Epithelial cell of proximal tubule (primary cell): ENCODE data around the gene HRK. TPM values are rescaled to one million over a fixed set of nuclear protein-coding genes. Genes with fewer than 3 reads are reported as not detected.

Source experiments
- DNase-seq: peaks from one replicate; pipeline ENCODE4 v3.0.0-alpha.2; 2011; ENCODE audit warnings: low read depth
- H3K4me3 ChIP-seq: 2 replicates; pipeline ENCODE4 v1.5.1; 2011; ENCODE audit warnings: low read depth, mild to moderate bottlenecking, low read length
- total RNA-seq: library from RNA; depleted of rRNA; stranded (reverse); fragments of >200 nt; gene quantifications from 2 replicates; pipeline ENCODE4 v1.2.3, GENCODE V29; 2015
- TF ChIP-seq, protein P1 (sequence below): conservative IDR thresholded peaks from 2 replicates; pipeline ENCODE4 v1.5.1; 2012; ENCODE audit warnings: low read depth, mild to moderate bottlenecking, low read length

The HRK gene
- total RNA-seq, 1 donor from 2014 or later, result not detected

DNA sequence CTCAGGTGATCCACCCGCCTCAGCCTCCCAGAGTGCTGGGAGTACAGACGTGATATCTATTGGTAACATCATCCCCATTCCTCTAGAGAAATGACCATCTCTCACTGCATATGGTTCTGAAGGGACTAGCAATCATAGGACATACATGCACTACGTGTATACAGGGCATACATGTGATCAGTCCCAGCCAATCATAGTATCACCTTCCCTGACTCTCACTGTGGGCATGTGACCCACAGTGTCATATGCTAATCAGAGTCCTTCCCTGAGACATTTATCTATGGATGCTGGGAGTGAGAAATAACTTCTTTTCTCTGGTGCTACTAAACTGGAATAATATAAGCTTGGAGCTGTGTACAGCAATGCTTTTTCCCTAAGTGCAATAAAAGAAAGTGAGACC is 17.4 kb upstream of the HRK start:
- TF ChIP-seq, protein P1, sequence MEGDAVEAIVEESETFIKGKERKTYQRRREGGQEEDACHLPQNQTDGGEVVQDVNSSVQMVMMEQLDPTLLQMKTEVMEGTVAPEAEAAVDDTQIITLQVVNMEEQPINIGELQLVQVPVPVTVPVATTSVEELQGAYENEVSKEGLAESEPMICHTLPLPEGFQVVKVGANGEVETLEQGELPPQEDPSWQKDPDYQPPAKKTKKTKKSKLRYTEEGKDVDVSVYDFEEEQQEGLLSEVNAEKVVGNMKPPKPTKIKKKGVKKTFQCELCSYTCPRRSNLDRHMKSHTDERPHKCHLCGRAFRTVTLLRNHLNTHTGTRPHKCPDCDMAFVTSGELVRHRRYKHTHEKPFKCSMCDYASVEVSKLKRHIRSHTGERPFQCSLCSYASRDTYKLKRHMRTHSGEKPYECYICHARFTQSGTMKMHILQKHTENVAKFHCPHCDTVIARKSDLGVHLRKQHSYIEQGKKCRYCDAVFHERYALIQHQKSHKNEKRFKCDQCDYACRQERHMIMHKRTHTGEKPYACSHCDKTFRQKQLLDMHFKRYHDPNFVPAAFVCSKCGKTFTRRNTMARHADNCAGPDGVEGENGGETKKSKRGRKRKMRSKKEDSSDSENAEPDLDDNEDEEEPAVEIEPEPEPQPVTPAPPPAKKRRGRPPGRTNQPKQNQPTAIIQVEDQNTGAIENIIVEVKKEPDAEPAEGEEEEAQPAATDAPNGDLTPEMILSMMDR, result no peak
- H3K4me3 ChIP-seq, result no peak overlapping the region
- DNase-seq, result no peak

- TF ChIP-seq, protein P1, result no peak
- H3K4me3 ChIP-seq, result no peak overlapping the region
- DNase-seq, result no peak
Measured at GRCh38 chr12:116897476-116897875, 16.2 kb upstream of the HRK start.

DNA sequence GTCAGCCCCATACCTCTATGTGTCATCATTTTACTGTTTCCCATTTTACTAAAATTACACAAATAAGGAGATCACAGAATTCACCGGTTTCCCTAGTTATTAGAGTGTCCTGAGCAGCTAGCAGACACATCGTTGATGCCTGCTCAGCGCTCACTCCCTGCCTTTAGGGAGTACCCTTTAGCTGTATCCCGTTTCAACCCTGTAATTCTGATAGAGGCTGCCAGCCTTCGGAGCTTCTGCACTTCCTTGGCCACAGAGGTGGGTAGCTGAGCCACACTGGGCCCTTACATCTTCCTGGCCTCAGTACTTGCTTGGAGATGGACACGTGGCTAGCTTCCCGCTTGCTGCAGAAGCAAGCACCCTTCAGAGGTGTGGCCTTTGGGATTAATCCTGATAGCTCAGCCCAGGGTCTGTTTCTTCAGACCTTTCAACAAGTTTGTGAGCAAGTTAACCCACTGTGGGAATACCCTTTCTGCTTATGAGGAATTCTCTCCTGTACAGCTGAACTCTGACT is 15.2 kb upstream of the HRK start:
- H3K4me3 ChIP-seq, result no peak overlapping the region
- TF ChIP-seq, protein P1, result no peak
- no peak for DNase-seq

GRCh38 chr12:116894913-116895312 is 13.7 kb upstream of the HRK start:
- TF ChIP-seq, protein P1, result no peak
- DNase-seq, result no peak
- H3K4me3 ChIP-seq, result no peak overlapping the region

GRCh38 chr12:116892349-116893140 is 11.3 kb upstream of the HRK start:
- no peak for DNase-seq
- TF ChIP-seq, protein P1, result no peak
- H3K4me3 ChIP-seq, result no peak overlapping the region

- H3K4me3 ChIP-seq, result no peak overlapping the region
- TF ChIP-seq, protein P1, result no peak
- no peak for DNase-seq
Measured at GRCh38 chr12:116891019-116891418, 9.8 kb upstream of the HRK start.

- TF ChIP-seq, protein P1, result no peak
- H3K4me3 ChIP-seq, result no peak overlapping the region
- no peak for DNase-seq
Measured at GRCh38 chr12:116890330-116890729, 9.1 kb upstream of the HRK start.
